ENCODE data around the gene COL5A3.

Gene COL5A3

GRCh38 chr19:10001899-10002298 lies 8.4 kb downstream of the COL5A3 start:
- DNase-seq (ENCODE audit: low read depth), result no peak
- TF ChIP-seq CTCF (IDR thresholded peaks at IDR 0.05; ENCODE audit: low read depth, low read length, missing control alignments), result peak; percentile 29
- H3K4me3 ChIP-seq (ENCODE audit: low read depth, low read length), result no peak overlapping the region
- in situ Hi-C loops (cut with HindIII; ENCODE audit: low sequenced_read_pairs), result no loop called here

GRCh38 chr19:10000171-10000826 lies 10.0 kb downstream of the COL5A3 start:
- TF ChIP-seq CTCF (IDR thresholded peaks at IDR 0.05; ENCODE audit: low read depth, low read length, missing control alignments), result peak; percentile 94
- H3K4me3 ChIP-seq (ENCODE audit: low read depth, low read length), result no peak overlapping the region
- in situ Hi-C loops (cut with HindIII; ENCODE audit: low sequenced_read_pairs), result no loop called here
- no peak for DNase-seq (ENCODE audit: low read depth)

- no peak for DNase-seq (ENCODE audit: low read depth)
- in situ Hi-C loops (cut with HindIII; ENCODE audit: low sequenced_read_pairs), result no loop called here
- no peak for TF ChIP-seq CTCF (IDR thresholded peaks at IDR 0.05; ENCODE audit: low read depth, low read length, missing control alignments)
- no peak overlapping the region for H3K4me3 ChIP-seq (ENCODE audit: low read depth, low read length)
Observed at GRCh38 chr19:9996541-9996940, 13.8 kb downstream of the COL5A3 start.

GRCh38 chr19:9995999-9996398 lies 14.3 kb downstream of the COL5A3 start:
- in situ Hi-C loops (cut with HindIII; ENCODE audit: low sequenced_read_pairs), result no loop called here
- TF ChIP-seq CTCF (IDR thresholded peaks at IDR 0.05; ENCODE audit: low read depth, low read length, missing control alignments), result no peak
- DNase-seq (ENCODE audit: low read depth), result no peak
- H3K4me3 ChIP-seq (ENCODE audit: low read depth, low read length), result no peak overlapping the region

- in situ Hi-C loops (cut with HindIII; ENCODE audit: low sequenced_read_pairs), result no loop called here
- no peak for TF ChIP-seq CTCF (IDR thresholded peaks at IDR 0.05; ENCODE audit: low read depth, low read length, missing control alignments)
- DNase-seq (ENCODE audit: low read depth), result no peak
Observed at GRCh38 chr19:9995084-9995483, 15.2 kb downstream of the COL5A3 start.

GRCh38 chr19:9991425-9992191 lies 18.7 kb downstream of the COL5A3 start:
- no peak for DNase-seq (ENCODE audit: low read depth)
- H3K4me3 ChIP-seq (ENCODE audit: low read depth, low read length), result no peak overlapping the region
- no peak for TF ChIP-seq CTCF (IDR thresholded peaks at IDR 0.05; ENCODE audit: low read depth, low read length, missing control alignments)
- in situ Hi-C loops (cut with HindIII; ENCODE audit: low sequenced_read_pairs), result no loop called here

More at GRCh38 chr19:9995084-9995483, 15.2 kb downstream of the COL5A3 start:
- no peak overlapping the region for H3K4me3 ChIP-seq (ENCODE audit: low read depth, low read length)

Measured in astrocyte of the cerebellum (primary cell).